Measurements from ENCODE around the gene TXNRD1. TPM values are rescaled to one million over a fixed set of nuclear protein-coding genes. Genes with fewer than 3 reads are reported as not detected.

The TXNRD1 gene
- total RNA-seq, 4 donors from 2014 or later: 76.0 to 141 (median 97.8) TPM

DNA sequence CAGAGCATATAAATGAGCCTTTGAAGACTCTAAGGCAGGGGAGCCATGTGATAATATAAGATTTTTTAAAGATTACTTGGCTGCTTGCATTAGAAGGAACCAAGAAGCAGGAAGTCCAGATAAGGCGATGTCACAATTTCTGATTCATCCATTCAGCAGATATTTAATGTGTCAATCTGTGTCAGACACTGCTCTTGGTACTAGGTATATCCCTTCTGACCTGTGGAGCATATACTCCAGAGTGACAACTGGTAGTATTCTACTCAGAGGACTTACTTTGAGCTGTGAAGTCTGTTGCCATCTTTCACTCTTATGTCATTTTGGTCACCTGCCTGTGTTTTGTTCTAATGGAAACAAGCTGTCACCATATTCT lies 98.6 kb downstream of the TXNRD1 start:
- TF ChIP-seq, protein P1, sequence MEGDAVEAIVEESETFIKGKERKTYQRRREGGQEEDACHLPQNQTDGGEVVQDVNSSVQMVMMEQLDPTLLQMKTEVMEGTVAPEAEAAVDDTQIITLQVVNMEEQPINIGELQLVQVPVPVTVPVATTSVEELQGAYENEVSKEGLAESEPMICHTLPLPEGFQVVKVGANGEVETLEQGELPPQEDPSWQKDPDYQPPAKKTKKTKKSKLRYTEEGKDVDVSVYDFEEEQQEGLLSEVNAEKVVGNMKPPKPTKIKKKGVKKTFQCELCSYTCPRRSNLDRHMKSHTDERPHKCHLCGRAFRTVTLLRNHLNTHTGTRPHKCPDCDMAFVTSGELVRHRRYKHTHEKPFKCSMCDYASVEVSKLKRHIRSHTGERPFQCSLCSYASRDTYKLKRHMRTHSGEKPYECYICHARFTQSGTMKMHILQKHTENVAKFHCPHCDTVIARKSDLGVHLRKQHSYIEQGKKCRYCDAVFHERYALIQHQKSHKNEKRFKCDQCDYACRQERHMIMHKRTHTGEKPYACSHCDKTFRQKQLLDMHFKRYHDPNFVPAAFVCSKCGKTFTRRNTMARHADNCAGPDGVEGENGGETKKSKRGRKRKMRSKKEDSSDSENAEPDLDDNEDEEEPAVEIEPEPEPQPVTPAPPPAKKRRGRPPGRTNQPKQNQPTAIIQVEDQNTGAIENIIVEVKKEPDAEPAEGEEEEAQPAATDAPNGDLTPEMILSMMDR (IDR thresholded peaks at IDR 0.05): no peak
- TF ChIP-seq POLR2A (IDR thresholded peaks at IDR 0.05): no peak
- Histone ChIP-seq H3K36me3 (no peaks in the 10 kb centered on the region), H3K27me3 (no peaks in the 10 kb centered on the region), H3K27ac (no peak overlapping the region), H3K9me3 (no peaks in the 10 kb centered on the region), H3K4me3 (no peak overlapping the region), H3K4me1 (no peaks in the 10 kb centered on the region)
- intact Hi-C loops (cut with DNase I; ENCODE audit: low total_unique reads): no loop called here
- DNase-seq: no peak

DNA sequence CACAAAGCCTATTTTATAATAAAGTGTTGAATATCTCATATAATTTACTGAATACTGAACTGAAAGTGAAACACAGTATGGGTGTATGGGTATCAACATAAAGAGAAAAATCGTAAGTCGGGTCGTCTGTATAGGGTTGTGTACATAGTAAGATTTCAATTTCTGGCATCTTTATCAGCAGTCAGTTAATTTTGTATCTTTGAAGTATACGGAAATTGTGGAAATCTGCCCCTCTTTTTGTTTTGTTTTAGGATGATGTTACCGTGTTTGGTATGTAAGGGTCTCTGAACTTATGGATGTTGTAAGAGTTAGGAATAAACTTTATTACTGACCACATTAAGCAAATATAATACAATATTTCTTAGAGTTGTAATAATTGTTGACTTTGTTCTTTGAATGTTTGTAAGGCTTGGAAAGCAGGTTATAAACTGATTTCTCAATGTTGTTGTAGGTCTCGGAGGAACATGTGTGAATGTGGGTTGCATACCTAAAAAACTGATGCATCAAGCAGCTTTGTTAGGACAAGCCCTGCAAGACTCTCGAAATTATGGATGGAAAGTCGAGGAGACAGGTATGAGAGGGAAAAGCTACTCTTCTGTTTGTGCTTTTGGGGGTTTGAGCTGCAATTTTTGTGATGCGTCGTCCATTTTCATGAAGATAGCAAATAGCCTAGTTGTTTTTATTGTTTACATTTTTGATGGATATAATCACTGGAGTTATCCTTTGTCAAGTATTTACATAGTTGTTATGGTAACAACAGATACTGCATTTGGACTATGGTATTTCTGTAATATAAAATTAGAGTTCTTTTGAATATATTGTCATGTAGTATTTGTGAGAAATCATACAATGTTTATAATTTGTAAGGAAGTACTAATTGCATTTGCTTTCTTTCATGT lies 100.0 kb downstream of the TXNRD1 start:
- H3K4me1 ChIP-seq: no peaks in the 10 kb centered on the region

GRCh38 chr12:104316936-104317335 lies 101.4 kb downstream of the TXNRD1 start:
- no peaks in the 10 kb centered on the region for H3K36me3 ChIP-seq
- TF ChIP-seq POLR2A (IDR thresholded peaks at IDR 0.05): no peak
- TF ChIP-seq, protein P1 (IDR thresholded peaks at IDR 0.05): no peak
- intact Hi-C loops (cut with DNase I; ENCODE audit: low total_unique reads): no loop called here

More for the DNA sequence above, 100.0 kb downstream of the TXNRD1 start:
- H3K4me3 ChIP-seq: no peak overlapping the region
- intact Hi-C loops (cut with DNase I; ENCODE audit: low total_unique reads): no loop called here
- H3K36me3 ChIP-seq: no peaks in the 10 kb centered on the region
- TF ChIP-seq, protein P1 (IDR thresholded peaks at IDR 0.05): no peak
- TF ChIP-seq POLR2A (IDR thresholded peaks at IDR 0.05): no peak
- no peak overlapping the region for H3K27ac ChIP-seq
- H3K27me3 ChIP-seq: no peaks in the 10 kb centered on the region
- H3K9me3 ChIP-seq: no peaks in the 10 kb centered on the region
- DNase-seq: no peak

GRCh38 chr12:104317538-104318210 lies 102.1 kb downstream of the TXNRD1 start:
- DNase-seq: no peak
- no peaks in the 10 kb centered on the region for H3K9me3 ChIP-seq
- no peaks in the 10 kb centered on the region for H3K27me3 ChIP-seq
- H3K4me3 ChIP-seq: no peak overlapping the region
- no peaks in the 10 kb centered on the region for H3K4me1 ChIP-seq
- no peaks in the 10 kb centered on the region for H3K36me3 ChIP-seq
- H3K27ac ChIP-seq: no peak overlapping the region
- intact Hi-C loops (cut with DNase I; ENCODE audit: low total_unique reads): no loop called here
- TF ChIP-seq POLR2A (IDR thresholded peaks at IDR 0.05): no peak
- TF ChIP-seq, protein P1 (IDR thresholded peaks at IDR 0.05): no peak

More at GRCh38 chr12:104316936-104317335, 101.4 kb downstream of the TXNRD1 start:
- Histone ChIP-seq H3K9me3 (no peaks in the 10 kb centered on the region), H3K27me3 (no peaks in the 10 kb centered on the region), H3K27ac (no peak overlapping the region), H3K4me1 (no peaks in the 10 kb centered on the region), H3K4me3 (no peak overlapping the region)
- no peak for DNase-seq

DNA sequence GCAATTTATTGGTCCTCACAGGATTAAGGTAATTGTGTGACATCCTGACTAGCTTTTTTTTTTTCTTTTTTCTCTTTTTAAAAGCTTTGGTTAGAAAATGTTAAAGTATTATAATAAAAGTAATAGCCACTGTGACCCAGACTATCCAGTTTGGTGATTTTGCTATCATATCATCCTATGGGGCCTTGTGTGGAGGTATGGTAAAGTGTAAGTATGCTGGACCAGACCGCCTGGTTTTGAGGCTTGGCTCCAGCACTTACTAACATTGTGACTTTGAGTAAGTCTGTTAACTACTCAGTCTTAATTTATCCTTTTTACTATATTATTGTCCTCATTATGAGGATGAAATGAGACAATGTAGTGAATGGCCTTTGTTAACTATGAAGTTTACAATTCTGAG lies 103.4 kb downstream of the TXNRD1 start:
- no peak overlapping the region for H3K27ac ChIP-seq
- H3K36me3 ChIP-seq: no peaks in the 10 kb centered on the region
- no peaks in the 10 kb centered on the region for H3K4me1 ChIP-seq
- no peak overlapping the region for H3K4me3 ChIP-seq
- no peaks in the 10 kb centered on the region for H3K9me3 ChIP-seq
- no peak for TF ChIP-seq POLR2A (IDR thresholded peaks at IDR 0.05)
- TF ChIP-seq, protein P1 (IDR thresholded peaks at IDR 0.05): no peak
- H3K27me3 ChIP-seq: no peaks in the 10 kb centered on the region
- DNase-seq: no peak
- intact Hi-C loops (cut with DNase I; ENCODE audit: low total_unique reads): no loop called here

All from uterus (tissue), 4 donors.